ENCODE data around the gene RAG1. TPM values are rescaled to one million over a fixed set of nuclear protein-coding genes. Genes with fewer than 3 reads are reported as not detected.
A peak's percentile ranks its signal among the peaks of the same experiment; 100 is the strongest.

The RAG1 gene
- total RNA-seq, 1 donor, result 0.45 TPM

DNA sequence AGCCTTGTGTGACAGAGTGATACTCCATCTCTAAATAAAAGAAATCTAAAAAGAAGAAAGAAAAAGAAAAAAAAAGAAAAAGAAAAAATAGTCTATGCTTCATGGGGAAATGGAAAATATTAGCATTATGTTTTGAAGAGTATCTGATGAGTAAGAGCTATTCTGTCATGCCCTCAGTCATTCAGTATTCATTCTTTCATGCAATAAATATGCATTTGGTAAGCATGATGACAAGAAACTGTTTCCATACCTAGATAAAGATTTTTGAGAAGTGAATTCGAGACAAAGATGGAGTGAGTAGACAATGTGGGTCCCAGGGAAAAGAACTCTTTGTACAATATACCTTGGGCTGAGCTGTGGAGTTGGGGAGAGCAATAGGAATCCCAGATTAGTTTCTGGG lies 20.3 kb downstream of the RAG1 start:
- DNase-seq (ENCODE audit: low read depth), result no peak
- no peak overlapping the region for H3K4me3 ChIP-seq (ENCODE audit: low read depth, low read length)
- TF ChIP-seq, protein P1, sequence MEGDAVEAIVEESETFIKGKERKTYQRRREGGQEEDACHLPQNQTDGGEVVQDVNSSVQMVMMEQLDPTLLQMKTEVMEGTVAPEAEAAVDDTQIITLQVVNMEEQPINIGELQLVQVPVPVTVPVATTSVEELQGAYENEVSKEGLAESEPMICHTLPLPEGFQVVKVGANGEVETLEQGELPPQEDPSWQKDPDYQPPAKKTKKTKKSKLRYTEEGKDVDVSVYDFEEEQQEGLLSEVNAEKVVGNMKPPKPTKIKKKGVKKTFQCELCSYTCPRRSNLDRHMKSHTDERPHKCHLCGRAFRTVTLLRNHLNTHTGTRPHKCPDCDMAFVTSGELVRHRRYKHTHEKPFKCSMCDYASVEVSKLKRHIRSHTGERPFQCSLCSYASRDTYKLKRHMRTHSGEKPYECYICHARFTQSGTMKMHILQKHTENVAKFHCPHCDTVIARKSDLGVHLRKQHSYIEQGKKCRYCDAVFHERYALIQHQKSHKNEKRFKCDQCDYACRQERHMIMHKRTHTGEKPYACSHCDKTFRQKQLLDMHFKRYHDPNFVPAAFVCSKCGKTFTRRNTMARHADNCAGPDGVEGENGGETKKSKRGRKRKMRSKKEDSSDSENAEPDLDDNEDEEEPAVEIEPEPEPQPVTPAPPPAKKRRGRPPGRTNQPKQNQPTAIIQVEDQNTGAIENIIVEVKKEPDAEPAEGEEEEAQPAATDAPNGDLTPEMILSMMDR (IDR thresholded peaks at IDR 0.05; ENCODE audit: insufficient read depth, low read length), result no peak

DNA sequence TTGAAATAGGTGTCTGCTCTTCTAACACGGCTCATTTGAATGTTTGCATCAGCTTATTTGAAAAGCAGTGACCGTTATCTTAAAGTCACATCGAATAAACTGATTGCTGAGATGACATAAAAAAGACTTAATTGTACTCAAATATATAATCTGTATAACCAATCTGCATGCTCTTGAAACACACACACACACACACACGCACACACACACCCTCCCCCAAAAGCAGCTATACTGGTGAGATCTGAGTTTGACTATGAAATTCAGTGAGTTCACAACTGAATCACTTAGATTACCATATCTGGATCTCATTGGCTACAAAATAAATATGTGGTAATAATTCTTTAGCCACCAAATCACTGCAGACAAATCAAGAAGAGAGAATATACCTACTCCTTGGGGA lies 22.7 kb downstream of the RAG1 start:
- DNase-seq (ENCODE audit: low read depth), result no peak
- TF ChIP-seq, protein P1 (IDR thresholded peaks at IDR 0.05; ENCODE audit: insufficient read depth, low read length), result no peak
- H3K4me3 ChIP-seq (ENCODE audit: low read depth, low read length), result no peak overlapping the region

DNA sequence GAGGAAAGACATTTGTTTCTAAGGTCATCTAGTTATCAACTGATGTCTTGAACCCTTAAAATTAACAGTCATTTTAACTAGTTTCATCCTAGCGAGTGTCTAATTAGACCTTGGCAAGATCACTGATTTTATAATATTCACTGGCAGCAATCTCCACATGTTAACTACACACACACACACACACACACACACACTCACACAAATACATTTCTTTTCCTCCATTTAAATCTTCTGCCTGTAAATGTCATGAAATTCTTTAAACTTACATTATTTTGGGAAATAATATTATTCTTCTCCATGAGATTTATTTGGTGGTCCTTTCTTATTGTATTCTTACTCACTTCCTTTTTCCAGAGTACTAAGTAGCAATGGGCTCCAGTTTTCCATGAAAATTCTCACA lies 23.6 kb downstream of the RAG1 start:
- no peak overlapping the region for H3K4me3 ChIP-seq (ENCODE audit: low read depth, low read length)
- TF ChIP-seq, protein P1 (IDR thresholded peaks at IDR 0.05; ENCODE audit: insufficient read depth, low read length), result no peak
- no peak for DNase-seq (ENCODE audit: low read depth)

DNA sequence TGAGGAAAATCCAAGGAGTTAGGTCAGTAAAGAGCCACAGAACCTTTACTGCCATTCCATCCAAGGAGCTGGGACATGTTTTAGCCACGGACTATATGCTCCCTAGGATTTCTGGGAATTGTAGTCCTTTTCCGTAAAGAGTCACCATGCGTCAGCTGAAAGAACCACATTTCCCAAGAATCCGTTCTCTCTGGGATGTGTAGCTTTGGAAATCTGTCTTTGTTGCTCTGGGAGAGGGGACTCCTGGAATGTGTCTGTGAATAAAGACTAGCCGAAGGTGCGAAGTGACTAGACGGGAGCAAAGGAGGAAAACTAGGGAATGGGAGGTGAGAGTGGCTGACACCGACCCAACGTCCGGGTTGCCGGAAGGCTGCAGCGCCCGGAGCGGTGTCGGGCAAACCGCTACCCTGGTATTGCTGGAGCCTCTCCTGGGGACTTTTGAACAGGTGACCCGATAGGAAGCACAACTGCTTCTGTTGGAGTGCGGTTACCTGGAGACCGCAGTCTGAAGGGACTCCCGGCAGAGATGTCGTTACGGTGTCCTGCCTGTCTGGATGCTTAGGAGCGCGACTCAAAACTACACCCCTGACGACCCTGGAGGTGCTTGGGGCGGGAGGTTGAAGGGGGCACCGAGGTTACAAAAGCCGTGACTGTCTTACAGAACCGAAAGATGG lies 26.6 kb downstream of the RAG1 start, which contains the start of gene IFTAP:
Gene IFTAP (plus strand): TSS at position 187 of the 674 bp plus-strand sequence. CDS start 15,602 bp downstream, outside the sequence.
- DNase-seq (ENCODE audit: low read depth), result peak; percentile 94
- TF ChIP-seq, protein P1 (IDR thresholded peaks at IDR 0.05; ENCODE audit: insufficient read depth, low read length), result no peak

DNA sequence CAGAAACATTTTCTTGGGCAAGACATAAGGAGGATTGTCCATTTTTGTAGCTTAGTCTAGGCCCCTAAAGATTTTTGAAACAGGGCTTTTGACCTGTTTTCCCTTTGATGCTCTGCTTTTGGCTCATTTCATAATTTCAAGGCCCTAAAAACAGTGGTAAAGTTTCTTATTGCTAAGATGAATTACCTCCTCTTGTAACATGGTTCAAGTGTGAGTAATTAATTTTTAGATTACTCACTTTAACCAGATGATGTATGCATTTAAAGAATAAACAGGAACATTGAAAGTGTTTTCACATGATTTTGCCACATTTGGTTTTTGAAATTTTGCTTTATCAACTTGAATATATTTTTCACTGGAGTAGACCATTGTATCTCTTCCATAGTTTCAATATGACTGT lies 29.1 kb downstream of the RAG1 start:
- no peak for DNase-seq (ENCODE audit: low read depth)
- TF ChIP-seq, protein P1 (IDR thresholded peaks at IDR 0.05; ENCODE audit: insufficient read depth, low read length), result no peak
- no peak overlapping the region for H3K4me3 ChIP-seq (ENCODE audit: low read depth, low read length)

More for the DNA sequence above, 26.6 kb downstream of the RAG1 start, which contains the start of gene IFTAP:
- H3K4me3 ChIP-seq (ENCODE audit: low read depth, low read length), result peak within 1 kb of the TSS; percentile 94

DNA sequence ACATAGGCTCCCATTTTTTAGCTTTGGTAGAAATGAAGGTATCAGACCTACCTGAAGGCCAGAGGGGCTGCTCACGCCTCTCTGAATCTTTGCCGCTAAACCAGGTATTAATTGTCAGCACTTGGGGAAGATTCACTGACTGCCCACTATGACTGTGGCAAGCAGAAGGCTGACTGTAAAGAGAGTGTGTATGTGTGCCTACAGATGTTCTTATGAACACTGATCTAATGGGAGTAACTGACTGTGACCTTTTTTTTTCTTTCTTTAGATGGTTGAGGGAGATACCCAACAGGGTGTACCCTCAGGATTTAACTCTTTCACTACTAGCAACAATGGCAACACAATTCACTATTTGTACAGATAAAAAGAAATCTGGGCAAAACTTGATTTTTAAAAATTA lies 30.2 kb downstream of the RAG1 start, which contains the start of gene RAG2:
Gene RAG2 (minus strand): TSS at position 186 of the 400 bp plus-strand sequence. CDS start 4,068 bp downstream, outside the sequence.
- H3K4me3 ChIP-seq (ENCODE audit: low read depth, low read length), result no peak within 1 kb of the TSS
- no peak for DNase-seq (ENCODE audit: low read depth)
- TF ChIP-seq, protein P1 (IDR thresholded peaks at IDR 0.05; ENCODE audit: insufficient read depth, low read length), result no peak
